Caco-2 (cell line): ENCODE results near the gene HSFX3. TPM values are rescaled to one million over a fixed set of nuclear protein-coding genes. Genes with fewer than 3 reads are reported as not detected.

ENCODE experiments used
- BruUV-seq: library from RNA; stranded (reverse); fragments of 400-500 nt; replicated peaks from 2 replicates; lab custom pipeline; 2021; lab: Mats Ljungman, UMichigan
- CTCF ChIA-PET: fragments of 300-600 bp; sonication (Branson Sonifier 250); formaldehyde crosslinking; loops from one replicate; lab custom pipeline; 2022; ENCODE audit warnings: antibody characterized with exemption; lab: Charles Lee
- POLR2A ChIA-PET: fragments of 300-600 bp; sonication (Branson Sonifier 250); formaldehyde crosslinking; loops from one replicate; lab custom pipeline; 2022; ENCODE audit warnings: antibody characterized with exemption; lab: Charles Lee
- DNase-seq, 2 experiments: peaks; one replicate each; pipeline versions ENCODE4 v3.0.0 to v3.0.0-alpha.2; 2020 to 2022
- H3K27me3 ChIP-seq: replicated peaks from 2 replicates; pipeline ENCODE4 v1.6.0; 2011; ENCODE audit warnings: low read length; ENCODE audit not compliant: control insufficient read depth, insufficient read depth
- H3K36me3 ChIP-seq: 2 replicates; pipeline ENCODE4 v1.5.1; 2011; ENCODE audit warnings: low read length; ENCODE audit not compliant: control insufficient read depth, insufficient read depth
- H3K4me1 ChIP-seq: fragments of 250-450 bp; sonication (Bioruptor Pico); 2 replicates; pipeline ENCODE4 v1.5.1; 2020; ENCODE audit warnings: mild to moderate bottlenecking
- H3K4me3 ChIP-seq: 2 replicates; pipeline ENCODE4 v1.5.1; 2011; ENCODE audit warnings: low read depth, mild to moderate bottlenecking, control low read depth, low read length
- H3K9me3 ChIP-seq: fragments of 250-450 bp; sonication (Bioruptor Pico); 2 replicates; pipeline ENCODE4 v1.5.1; 2020; ENCODE audit warnings: mild to moderate bottlenecking, moderate library complexity
- H3K27ac Mint-ChIP-seq: one replicate; pipeline ENCODE4 v1.8.0; 2022; ENCODE audit warnings: mixed read lengths; ENCODE audit not compliant: unreplicated experiment
- H3K27me3 Mint-ChIP-seq: one replicate; pipeline ENCODE4 v1.8.0; 2022; ENCODE audit warnings: mixed read lengths; ENCODE audit not compliant: insufficient read depth, unreplicated experiment
- H3K36me3 Mint-ChIP-seq: one replicate; pipeline ENCODE4 v1.8.0; 2022; ENCODE audit warnings: mild to moderate bottlenecking, mixed read lengths; ENCODE audit not compliant: insufficient read depth, unreplicated experiment
- H3K4me1 Mint-ChIP-seq: one replicate; pipeline ENCODE4 v1.8.0; 2022; ENCODE audit warnings: low read depth, mixed read lengths; ENCODE audit not compliant: unreplicated experiment
- H3K4me3 Mint-ChIP-seq: one replicate; pipeline ENCODE4 v1.8.0; 2022; ENCODE audit warnings: mild to moderate bottlenecking, moderate library complexity, mixed read lengths; ENCODE audit not compliant: unreplicated experiment
- H3K9me3 Mint-ChIP-seq: one replicate; pipeline ENCODE4 v1.8.0; 2022; ENCODE audit warnings: mixed read lengths; ENCODE audit not compliant: unreplicated experiment
- intact Hi-C: fragments of 100-400 bp; cut with micrococcal nuclease; formaldehyde crosslinking; loops from one replicate; pipeline ENCODE4 v1.10.0; 2022; ENCODE audit not compliant: unreplicated experiment
- total RNA-seq: library from RNA; stranded (reverse); gene quantifications from 2 replicates; pipeline ENCODE4 v1.2.3, GENCODE V29; 2022
- TF ChIP-seq, protein P1 (sequence below), 2 experiments: fragments of 200-600 bp in 1 of 2; IDR thresholded peaks; 1 replicate in 1 of 2; 2 replicates in 1 of 2; pipeline versions ENCODE4 v1.5.1 to v1.8.0; 2011 to 2022; ENCODE audit warnings: antibody characterized with exemption in 1 of 2, control low read depth in 1 of 2, inconsistent platforms in 1 of 2, low read depth in 1 of 2, low read length in 1 of 2, mild to moderate bottlenecking in 1 of 2, moderate library complexity in 1 of 2; ENCODE audit not compliant: insufficient read depth in 1 of 2, severe bottlenecking in 1 of 2, unreplicated experiment in 1 of 2

The HSFX3 gene
- total RNA-seq, 1 experiment from 2014 or later, result not detected

DNA sequence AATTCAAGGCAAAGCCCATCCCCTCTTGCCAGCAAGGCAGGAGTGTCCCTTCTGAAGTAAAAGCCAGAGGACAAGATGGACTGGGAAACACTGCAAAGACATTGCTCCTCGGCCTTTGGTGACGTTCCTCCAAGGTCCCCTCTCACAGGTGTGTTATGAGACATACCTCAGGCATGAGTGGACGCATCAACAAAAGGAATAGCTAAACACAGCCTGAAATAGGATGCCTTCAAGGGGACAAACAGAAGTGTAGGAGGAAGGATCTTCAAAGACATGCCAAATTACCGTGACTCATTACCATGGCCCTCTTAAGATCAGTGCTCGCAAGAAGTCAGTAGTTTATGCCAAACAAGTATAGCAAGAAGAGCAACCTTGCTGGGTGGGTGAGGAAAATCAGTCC, 38.6 kb downstream of the HSFX3 start:
- intact Hi-C loops, result loop anchor here (1.0 kb wide), 2 partner anchors 16 to 28 kb away; no protein-coding TSS in a partner anchor
- peaks cover 26% of the 10 kb centered on the region for H3K4me1 ChIP-seq
- H3K27ac Mint-ChIP-seq, result peak overlapping the region; percentile 92
- BruUV-seq, result no TSS peak
- no peaks in the 10 kb centered on the region for H3K27me3 Mint-ChIP-seq
- H3K36me3 ChIP-seq, result no peaks in the 10 kb centered on the region
- no peaks in the 10 kb centered on the region for H3K9me3 Mint-ChIP-seq
- no peaks in the 10 kb centered on the region for H3K9me3 ChIP-seq
- ChIA-PET CTCF (interaction anchor here (0.6 to 2.6 kb wide), 2 partner anchors 29 to 1618 kb away, joined by 3 to 36 read pairs; partner anchors contain the start of gene EOLA1), POLR2A (no interaction called here)
- TF ChIP-seq, protein P1, sequence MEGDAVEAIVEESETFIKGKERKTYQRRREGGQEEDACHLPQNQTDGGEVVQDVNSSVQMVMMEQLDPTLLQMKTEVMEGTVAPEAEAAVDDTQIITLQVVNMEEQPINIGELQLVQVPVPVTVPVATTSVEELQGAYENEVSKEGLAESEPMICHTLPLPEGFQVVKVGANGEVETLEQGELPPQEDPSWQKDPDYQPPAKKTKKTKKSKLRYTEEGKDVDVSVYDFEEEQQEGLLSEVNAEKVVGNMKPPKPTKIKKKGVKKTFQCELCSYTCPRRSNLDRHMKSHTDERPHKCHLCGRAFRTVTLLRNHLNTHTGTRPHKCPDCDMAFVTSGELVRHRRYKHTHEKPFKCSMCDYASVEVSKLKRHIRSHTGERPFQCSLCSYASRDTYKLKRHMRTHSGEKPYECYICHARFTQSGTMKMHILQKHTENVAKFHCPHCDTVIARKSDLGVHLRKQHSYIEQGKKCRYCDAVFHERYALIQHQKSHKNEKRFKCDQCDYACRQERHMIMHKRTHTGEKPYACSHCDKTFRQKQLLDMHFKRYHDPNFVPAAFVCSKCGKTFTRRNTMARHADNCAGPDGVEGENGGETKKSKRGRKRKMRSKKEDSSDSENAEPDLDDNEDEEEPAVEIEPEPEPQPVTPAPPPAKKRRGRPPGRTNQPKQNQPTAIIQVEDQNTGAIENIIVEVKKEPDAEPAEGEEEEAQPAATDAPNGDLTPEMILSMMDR (IDR thresholded peaks at IDR 0.05; ENCODE audit: insufficient read depth in 1 of 2, low read depth in 1 of 2, low read length in 1 of 2, severe bottlenecking in 1 of 2, unreplicated experiment in 1 of 2), result no peak
- DNase-seq, result peak; percentile 37 to 46
- H3K4me3 Mint-ChIP-seq, result peak overlapping the region; percentile 24
- no peaks in the 10 kb centered on the region for H3K27me3 ChIP-seq
- H3K4me3 ChIP-seq, result no peak overlapping the region
- peaks cover 10% of the 10 kb centered on the region for H3K4me1 Mint-ChIP-seq
- no peaks in the 10 kb centered on the region for H3K36me3 Mint-ChIP-seq

- no peak for DNase-seq
- H3K27me3 ChIP-seq, result no peaks in the 10 kb centered on the region
- no peak overlapping the region for H3K4me3 Mint-ChIP-seq
- H3K36me3 ChIP-seq, result no peaks in the 10 kb centered on the region
- no peaks in the 10 kb centered on the region for H3K9me3 Mint-ChIP-seq
- TF ChIP-seq, protein P1 (IDR thresholded peaks at IDR 0.05; ENCODE audit: insufficient read depth in 1 of 2, low read depth in 1 of 2, low read length in 1 of 2, severe bottlenecking in 1 of 2, unreplicated experiment in 1 of 2), result no peak
- H3K4me1 Mint-ChIP-seq, result peaks cover 10% of the 10 kb centered on the region
- no peak overlapping the region for H3K4me3 ChIP-seq
- peaks cover 26% of the 10 kb centered on the region for H3K4me1 ChIP-seq
- BruUV-seq, result no TSS peak
- H3K9me3 ChIP-seq, result no peaks in the 10 kb centered on the region
- H3K36me3 Mint-ChIP-seq, result no peaks in the 10 kb centered on the region
- peak overlapping the region; percentile 92 for H3K27ac Mint-ChIP-seq
- CTCF ChIA-PET, result interaction anchor here (2.6 kb wide), 1 partner anchor 30 kb away, joined by 36 read pairs; the partner anchor contains the start of gene EOLA1
- intact Hi-C loops, result no loop called here
- POLR2A ChIA-PET, result no interaction called here
- H3K27me3 Mint-ChIP-seq, result no peaks in the 10 kb centered on the region
Measured at GRCh38 chrX:149510386-149510785, 39.3 kb downstream of the HSFX3 start.

- no peaks in the 10 kb centered on the region for H3K9me3 Mint-ChIP-seq
- peaks cover 6% of the 10 kb centered on the region for H3K36me3 Mint-ChIP-seq
- H3K4me1 Mint-ChIP-seq, result peaks cover 16% of the 10 kb centered on the region
- Histone ChIP-seq H3K27me3 (no peaks in the 10 kb centered on the region), H3K4me3 (no peak overlapping the region), H3K36me3 (no peaks in the 10 kb centered on the region), H3K4me1 (peaks cover 26% of the 10 kb centered on the region), H3K9me3 (no peaks in the 10 kb centered on the region)
- intact Hi-C loops, result no loop called here
- CTCF ChIA-PET, result no interaction called here
- TF ChIP-seq, protein P1 (IDR thresholded peaks at IDR 0.05; ENCODE audit: insufficient read depth in 1 of 2, low read depth in 1 of 2, low read length in 1 of 2, severe bottlenecking in 1 of 2, unreplicated experiment in 1 of 2), result no peak
- POLR2A ChIA-PET, result no interaction called here
- no peak for DNase-seq
- no peak overlapping the region for H3K4me3 Mint-ChIP-seq
- BruUV-seq, result no TSS peak
- no peaks in the 10 kb centered on the region for H3K27me3 Mint-ChIP-seq
- H3K27ac Mint-ChIP-seq, result no peak overlapping the region
Measured at GRCh38 chrX:149508467-149508866, 41.3 kb downstream of the HSFX3 start.
